ENCODE results near the gene RPTOR.
"Not testable (repeated sequence)": the region's sequence is repeated elsewhere in the genome, so short reads cannot be mapped to it uniquely, and the experiment has no call there.

Gene RPTOR

DNA sequence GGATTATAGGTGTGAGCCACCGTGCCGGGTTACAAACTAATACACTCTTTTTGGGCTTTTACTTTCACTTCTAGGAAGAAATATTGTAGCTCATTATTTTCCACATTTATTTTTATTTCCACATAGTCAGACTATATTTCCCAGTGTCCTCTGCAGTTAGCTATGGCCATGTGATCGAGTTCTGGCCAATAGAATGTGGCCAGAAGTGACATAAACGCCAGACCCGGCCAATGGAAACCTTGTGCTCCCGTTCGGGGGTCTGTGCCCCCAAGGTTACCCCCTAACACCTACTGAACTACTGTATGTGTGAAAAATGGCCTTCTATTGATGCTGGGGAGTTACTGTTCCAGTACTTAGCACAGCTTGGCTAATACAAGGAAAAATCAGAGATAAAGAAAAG lies 13.2 kb upstream of the RPTOR start:
- Histone ChIP-seq H3K27ac (replicated peaks) (no peak overlapping the region), H3K4me3 (replicated peaks; ENCODE audit: insufficient read depth, low read length) (no peak overlapping the region), H3K27me3 (ENCODE audit: insufficient read depth, poor library complexity, severe bottlenecking) (peaks cover 17% of the 10 kb centered on the region)
- no peak for DNase-seq (ENCODE audit: low read depth in 1 of 2, low spot score in 1 of 2)
- no peak for TF ChIP-seq GABPA (IDR thresholded peaks at IDR 0.05; ENCODE audit: low read depth)
- TF ChIP-seq, protein P1, sequence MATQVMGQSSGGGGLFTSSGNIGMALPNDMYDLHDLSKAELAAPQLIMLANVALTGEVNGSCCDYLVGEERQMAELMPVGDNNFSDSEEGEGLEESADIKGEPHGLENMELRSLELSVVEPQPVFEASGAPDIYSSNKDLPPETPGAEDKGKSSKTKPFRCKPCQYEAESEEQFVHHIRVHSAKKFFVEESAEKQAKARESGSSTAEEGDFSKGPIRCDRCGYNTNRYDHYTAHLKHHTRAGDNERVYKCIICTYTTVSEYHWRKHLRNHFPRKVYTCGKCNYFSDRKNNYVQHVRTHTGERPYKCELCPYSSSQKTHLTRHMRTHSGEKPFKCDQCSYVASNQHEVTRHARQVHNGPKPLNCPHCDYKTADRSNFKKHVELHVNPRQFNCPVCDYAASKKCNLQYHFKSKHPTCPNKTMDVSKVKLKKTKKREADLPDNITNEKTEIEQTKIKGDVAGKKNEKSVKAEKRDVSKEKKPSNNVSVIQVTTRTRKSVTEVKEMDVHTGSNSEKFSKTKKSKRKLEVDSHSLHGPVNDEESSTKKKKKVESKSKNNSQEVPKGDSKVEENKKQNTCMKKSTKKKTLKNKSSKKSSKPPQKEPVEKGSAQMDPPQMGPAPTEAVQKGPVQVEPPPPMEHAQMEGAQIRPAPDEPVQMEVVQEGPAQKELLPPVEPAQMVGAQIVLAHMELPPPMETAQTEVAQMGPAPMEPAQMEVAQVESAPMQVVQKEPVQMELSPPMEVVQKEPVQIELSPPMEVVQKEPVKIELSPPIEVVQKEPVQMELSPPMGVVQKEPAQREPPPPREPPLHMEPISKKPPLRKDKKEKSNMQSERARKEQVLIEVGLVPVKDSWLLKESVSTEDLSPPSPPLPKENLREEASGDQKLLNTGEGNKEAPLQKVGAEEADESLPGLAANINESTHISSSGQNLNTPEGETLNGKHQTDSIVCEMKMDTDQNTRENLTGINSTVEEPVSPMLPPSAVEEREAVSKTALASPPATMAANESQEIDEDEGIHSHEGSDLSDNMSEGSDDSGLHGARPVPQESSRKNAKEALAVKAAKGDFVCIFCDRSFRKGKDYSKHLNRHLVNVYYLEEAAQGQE (IDR thresholded peaks at IDR 0.05; ENCODE audit: insufficient replicate concordance, low read depth): no peak
- TF ChIP-seq, protein P2, sequence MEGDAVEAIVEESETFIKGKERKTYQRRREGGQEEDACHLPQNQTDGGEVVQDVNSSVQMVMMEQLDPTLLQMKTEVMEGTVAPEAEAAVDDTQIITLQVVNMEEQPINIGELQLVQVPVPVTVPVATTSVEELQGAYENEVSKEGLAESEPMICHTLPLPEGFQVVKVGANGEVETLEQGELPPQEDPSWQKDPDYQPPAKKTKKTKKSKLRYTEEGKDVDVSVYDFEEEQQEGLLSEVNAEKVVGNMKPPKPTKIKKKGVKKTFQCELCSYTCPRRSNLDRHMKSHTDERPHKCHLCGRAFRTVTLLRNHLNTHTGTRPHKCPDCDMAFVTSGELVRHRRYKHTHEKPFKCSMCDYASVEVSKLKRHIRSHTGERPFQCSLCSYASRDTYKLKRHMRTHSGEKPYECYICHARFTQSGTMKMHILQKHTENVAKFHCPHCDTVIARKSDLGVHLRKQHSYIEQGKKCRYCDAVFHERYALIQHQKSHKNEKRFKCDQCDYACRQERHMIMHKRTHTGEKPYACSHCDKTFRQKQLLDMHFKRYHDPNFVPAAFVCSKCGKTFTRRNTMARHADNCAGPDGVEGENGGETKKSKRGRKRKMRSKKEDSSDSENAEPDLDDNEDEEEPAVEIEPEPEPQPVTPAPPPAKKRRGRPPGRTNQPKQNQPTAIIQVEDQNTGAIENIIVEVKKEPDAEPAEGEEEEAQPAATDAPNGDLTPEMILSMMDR (IDR thresholded peaks at IDR 0.05; ENCODE audit: insufficient read depth, low read length): no peak
- no peak for TF ChIP-seq SPI1 (IDR thresholded peaks at IDR 0.05; ENCODE audit: borderline replicate concordance, low read depth)
- no peak for TF ChIP-seq POLR2AphosphoS5 (IDR thresholded peaks at IDR 0.05; ENCODE audit: low read depth)

DNA sequence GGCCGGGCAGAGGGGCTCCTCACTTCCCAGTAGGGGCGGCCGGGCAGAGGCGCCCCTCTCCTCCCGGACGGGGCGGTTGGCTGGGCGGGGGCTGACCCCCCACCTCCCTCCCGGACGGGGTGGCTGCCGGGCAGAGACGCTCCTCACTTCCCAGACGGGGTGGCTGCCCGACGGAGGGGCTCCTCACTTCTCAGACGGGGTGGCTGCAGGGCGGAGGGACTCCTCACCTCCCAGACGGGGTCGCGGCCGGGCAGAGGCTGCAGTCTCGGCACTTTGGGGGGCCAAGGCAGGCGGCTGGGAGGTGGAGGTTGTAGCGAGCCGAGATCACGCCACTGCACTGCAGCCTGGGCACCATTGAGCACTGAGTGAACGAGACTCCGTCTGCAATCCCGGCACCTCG lies 7.3 kb upstream of the RPTOR start:
- not testable (repeated sequence) for DNase-seq (ENCODE audit: low read depth in 1 of 2, low spot score in 1 of 2); H3K27ac ChIP-seq (replicated peaks); H3K4me3 ChIP-seq (replicated peaks; ENCODE audit: insufficient read depth, low read length); H3K27me3 ChIP-seq (ENCODE audit: insufficient read depth, poor library complexity, severe bottlenecking)

DNA sequence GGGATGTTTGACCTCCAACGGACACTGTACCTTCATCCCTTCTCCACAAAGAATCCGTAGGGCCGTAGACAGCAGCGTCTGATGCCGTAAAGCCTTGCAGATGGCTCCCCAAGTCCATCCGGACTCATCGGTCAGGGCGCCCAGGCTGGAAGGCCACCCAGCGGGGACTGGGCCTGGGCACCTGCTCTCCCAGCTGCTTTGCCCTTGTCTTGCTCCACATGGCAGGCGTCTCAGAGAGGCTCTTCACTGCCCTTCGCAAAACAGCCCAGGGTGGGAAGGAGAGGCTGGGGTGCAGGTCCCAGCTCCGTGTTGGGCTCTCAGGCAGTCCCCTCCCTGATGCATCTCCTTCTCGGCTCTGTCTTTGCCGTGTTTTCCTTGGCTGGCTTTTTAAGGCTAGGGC lies 6.2 kb upstream of the RPTOR start:
- Histone ChIP-seq H3K27me3 (ENCODE audit: insufficient read depth, poor library complexity, severe bottlenecking) (no peaks in the 10 kb centered on the region), H3K27ac (replicated peaks) (no peak overlapping the region), H3K4me3 (replicated peaks; ENCODE audit: insufficient read depth, low read length) (no peak overlapping the region)
- TF ChIP-seq GABPA (IDR thresholded peaks at IDR 0.05; ENCODE audit: low read depth) (no peak), SPI1 (IDR thresholded peaks at IDR 0.05; ENCODE audit: borderline replicate concordance, low read depth) (no peak), POLR2AphosphoS5 (IDR thresholded peaks at IDR 0.05; ENCODE audit: low read depth) (no peak)
- TF ChIP-seq, protein P1 (IDR thresholded peaks at IDR 0.05; ENCODE audit: insufficient replicate concordance, low read depth): no peak
- TF ChIP-seq, protein P2 (IDR thresholded peaks at IDR 0.05; ENCODE audit: insufficient read depth, low read length): no peak
- DNase-seq (ENCODE audit: low read depth in 1 of 2, low spot score in 1 of 2): no peak

DNA sequence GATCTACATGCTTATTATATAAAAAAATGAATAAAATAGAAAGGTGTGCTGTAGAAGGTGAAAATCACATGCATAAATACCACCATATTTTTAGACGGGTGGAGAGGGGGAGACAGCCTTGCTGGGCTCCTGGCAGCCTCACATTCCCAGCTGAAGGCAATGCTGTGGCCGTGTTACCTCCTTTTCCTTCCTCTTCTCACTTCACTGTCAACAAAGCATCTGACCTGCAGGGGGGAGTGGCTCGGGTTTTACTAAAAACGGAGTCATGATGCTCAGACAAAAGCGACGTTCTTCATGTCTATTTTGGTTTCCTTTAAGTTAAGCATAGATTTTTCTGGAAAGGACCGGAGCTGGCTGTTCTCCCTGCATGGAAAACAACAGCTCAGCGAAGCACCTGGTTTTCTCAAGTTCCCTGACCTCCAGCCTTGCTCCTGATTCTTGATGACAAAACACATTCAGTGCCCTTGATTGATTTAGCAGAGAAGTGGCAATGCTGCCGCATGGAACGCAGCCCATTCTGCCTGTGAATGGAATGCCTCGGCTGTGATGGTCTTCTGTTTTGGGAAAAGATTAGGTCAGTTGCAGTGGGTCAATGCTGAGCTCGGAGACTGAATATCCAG lies 5.5 kb upstream of the RPTOR start:
- Histone ChIP-seq H3K4me3 (replicated peaks; ENCODE audit: insufficient read depth, low read length) (no peak overlapping the region), H3K27ac (replicated peaks) (no peak overlapping the region), H3K27me3 (ENCODE audit: insufficient read depth, poor library complexity, severe bottlenecking) (no peaks in the 10 kb centered on the region)
- TF ChIP-seq, protein P1 (IDR thresholded peaks at IDR 0.05; ENCODE audit: insufficient replicate concordance, low read depth): no peak
- TF ChIP-seq GABPA (IDR thresholded peaks at IDR 0.05; ENCODE audit: low read depth): no peak
- TF ChIP-seq SPI1 (IDR thresholded peaks at IDR 0.05; ENCODE audit: borderline replicate concordance, low read depth): no peak
- TF ChIP-seq POLR2AphosphoS5 (IDR thresholded peaks at IDR 0.05; ENCODE audit: low read depth): no peak
- TF ChIP-seq, protein P2 (IDR thresholded peaks at IDR 0.05; ENCODE audit: insufficient read depth, low read length): no peak
- peak in 1 of 2 experiments; percentile 46 for DNase-seq (ENCODE audit: low read depth in 1 of 2, low spot score in 1 of 2)
